ENCODE measurements around the gene CDK14. TPM values are rescaled to one million over a fixed set of nuclear protein-coding genes. Genes with fewer than 3 reads are reported as not detected.

CDK14 gene
- total RNA-seq, 1 experiment from 2014 or later = 57.9 TPM

DNA sequence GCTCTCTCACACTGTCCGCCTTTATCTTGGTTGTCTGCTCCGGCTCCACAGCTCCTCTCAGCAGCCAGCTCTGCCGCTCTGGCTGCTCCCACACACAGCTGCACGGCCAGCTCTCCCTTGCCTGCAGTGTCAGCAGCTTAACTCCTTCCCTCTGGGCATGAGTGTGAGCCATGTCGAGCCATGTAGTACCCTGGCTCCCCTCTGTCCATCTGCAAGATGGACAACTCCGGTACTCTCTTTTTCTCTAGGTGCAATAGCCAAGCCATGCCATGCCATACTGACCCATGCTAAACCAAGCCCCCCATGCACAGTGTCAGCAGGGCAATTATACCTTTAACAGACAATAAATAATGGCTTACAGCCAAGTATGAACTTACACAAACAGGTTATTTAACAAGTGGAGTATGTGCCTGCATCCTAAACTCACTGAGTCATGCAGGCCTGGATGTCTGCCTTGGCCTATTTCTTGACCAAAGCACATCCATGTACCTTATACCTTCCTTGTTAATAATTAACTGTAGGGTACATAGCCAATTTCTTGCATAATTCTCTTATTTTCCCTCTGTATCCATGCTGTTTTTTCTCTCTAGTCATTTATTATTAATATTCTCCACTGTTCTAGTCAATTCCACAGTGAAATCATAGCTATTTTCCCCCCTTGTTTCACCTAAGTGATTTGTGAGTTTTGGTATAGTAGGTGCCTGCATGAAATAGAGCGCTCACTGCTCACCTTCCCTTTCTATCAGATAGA, 170.9 kb downstream of the CDK14 start (continued):
- TF ChIP-seq, protein P1, sequence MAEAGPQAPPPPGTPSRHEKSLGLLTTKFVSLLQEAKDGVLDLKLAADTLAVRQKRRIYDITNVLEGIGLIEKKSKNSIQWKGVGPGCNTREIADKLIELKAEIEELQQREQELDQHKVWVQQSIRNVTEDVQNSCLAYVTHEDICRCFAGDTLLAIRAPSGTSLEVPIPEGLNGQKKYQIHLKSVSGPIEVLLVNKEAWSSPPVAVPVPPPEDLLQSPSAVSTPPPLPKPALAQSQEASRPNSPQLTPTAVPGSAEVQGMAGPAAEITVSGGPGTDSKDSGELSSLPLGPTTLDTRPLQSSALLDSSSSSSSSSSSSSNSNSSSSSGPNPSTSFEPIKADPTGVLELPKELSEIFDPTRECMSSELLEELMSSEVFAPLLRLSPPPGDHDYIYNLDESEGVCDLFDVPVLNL (CRISPR knock-in tag; IDR thresholded peaks at IDR 0.05; ENCODE audit: borderline replicate concordance, low read depth) = no peak
- no peak for TF ChIP-seq CREB1 (CRISPR knock-in tag; IDR thresholded peaks at IDR 0.05)
- no peak for TF ChIP-seq ZNF671 (CRISPR knock-in tag; IDR thresholded peaks at IDR 0.05)
- TF ChIP-seq FOXP1 (CRISPR knock-in tag; IDR thresholded peaks at IDR 0.05; ENCODE audit: borderline replicate concordance) = no peak
- no peak for TF ChIP-seq NFYB (CRISPR knock-in tag; conservative IDR thresholded peaks at IDR 0.05; ENCODE audit: low read depth)
- TF ChIP-seq CREM (CRISPR knock-in tag; IDR thresholded peaks at IDR 0.05) = no peak
- TF ChIP-seq, protein P2, sequence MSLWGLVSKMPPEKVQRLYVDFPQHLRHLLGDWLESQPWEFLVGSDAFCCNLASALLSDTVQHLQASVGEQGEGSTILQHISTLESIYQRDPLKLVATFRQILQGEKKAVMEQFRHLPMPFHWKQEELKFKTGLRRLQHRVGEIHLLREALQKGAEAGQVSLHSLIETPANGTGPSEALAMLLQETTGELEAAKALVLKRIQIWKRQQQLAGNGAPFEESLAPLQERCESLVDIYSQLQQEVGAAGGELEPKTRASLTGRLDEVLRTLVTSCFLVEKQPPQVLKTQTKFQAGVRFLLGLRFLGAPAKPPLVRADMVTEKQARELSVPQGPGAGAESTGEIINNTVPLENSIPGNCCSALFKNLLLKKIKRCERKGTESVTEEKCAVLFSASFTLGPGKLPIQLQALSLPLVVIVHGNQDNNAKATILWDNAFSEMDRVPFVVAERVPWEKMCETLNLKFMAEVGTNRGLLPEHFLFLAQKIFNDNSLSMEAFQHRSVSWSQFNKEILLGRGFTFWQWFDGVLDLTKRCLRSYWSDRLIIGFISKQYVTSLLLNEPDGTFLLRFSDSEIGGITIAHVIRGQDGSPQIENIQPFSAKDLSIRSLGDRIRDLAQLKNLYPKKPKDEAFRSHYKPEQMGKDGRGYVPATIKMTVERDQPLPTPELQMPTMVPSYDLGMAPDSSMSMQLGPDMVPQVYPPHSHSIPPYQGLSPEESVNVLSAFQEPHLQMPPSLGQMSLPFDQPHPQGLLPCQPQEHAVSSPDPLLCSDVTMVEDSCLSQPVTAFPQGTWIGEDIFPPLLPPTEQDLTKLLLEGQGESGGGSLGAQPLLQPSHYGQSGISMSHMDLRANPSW (CRISPR knock-in tag; conservative IDR thresholded peaks at IDR 0.05; ENCODE audit: low read depth) = no peak
- no peak for TF ChIP-seq TEAD1 (CRISPR knock-in tag; IDR thresholded peaks at IDR 0.05)
- TF ChIP-seq, protein P3, sequence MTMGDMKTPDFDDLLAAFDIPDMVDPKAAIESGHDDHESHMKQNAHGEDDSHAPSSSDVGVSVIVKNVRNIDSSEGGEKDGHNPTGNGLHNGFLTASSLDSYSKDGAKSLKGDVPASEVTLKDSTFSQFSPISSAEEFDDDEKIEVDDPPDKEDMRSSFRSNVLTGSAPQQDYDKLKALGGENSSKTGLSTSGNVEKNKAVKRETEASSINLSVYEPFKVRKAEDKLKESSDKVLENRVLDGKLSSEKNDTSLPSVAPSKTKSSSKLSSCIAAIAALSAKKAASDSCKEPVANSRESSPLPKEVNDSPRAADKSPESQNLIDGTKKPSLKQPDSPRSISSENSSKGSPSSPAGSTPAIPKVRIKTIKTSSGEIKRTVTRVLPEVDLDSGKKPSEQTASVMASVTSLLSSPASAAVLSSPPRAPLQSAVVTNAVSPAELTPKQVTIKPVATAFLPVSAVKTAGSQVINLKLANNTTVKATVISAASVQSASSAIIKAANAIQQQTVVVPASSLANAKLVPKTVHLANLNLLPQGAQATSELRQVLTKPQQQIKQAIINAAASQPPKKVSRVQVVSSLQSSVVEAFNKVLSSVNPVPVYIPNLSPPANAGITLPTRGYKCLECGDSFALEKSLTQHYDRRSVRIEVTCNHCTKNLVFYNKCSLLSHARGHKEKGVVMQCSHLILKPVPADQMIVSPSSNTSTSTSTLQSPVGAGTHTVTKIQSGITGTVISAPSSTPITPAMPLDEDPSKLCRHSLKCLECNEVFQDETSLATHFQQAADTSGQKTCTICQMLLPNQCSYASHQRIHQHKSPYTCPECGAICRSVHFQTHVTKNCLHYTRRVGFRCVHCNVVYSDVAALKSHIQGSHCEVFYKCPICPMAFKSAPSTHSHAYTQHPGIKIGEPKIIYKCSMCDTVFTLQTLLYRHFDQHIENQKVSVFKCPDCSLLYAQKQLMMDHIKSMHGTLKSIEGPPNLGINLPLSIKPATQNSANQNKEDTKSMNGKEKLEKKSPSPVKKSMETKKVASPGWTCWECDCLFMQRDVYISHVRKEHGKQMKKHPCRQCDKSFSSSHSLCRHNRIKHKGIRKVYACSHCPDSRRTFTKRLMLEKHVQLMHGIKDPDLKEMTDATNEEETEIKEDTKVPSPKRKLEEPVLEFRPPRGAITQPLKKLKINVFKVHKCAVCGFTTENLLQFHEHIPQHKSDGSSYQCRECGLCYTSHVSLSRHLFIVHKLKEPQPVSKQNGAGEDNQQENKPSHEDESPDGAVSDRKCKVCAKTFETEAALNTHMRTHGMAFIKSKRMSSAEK (CRISPR knock-in tag; IDR thresholded peaks at IDR 0.05; ENCODE audit: borderline replicate concordance) = no peak

DNA sequence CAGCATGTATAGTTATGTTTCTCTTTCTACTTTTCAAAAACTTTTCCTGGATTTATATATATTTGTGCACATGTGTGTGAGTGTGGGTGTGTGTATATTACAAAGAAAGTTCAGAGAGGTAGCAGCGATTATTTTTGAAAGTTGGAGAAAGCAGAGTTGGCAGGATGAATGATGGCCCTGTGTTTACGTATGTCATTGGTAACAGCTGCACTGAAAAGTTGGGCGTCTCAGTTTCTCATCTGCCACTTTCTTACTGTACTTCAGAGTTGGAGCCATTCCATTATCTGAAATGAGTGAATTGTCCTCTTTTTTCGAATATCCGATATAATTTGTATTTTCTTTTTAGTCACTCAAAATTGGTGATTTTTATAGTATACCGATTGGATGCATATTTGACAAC, 172.2 kb downstream of the CDK14 start:
- peaks cover 30% of the 10 kb centered on the region for H3K4me1 Mint-ChIP-seq
- CTCF ChIA-PET = no interaction called here

More for the DNA sequence above, 172.2 kb downstream of the CDK14 start:
- Mint-ChIP-seq H3K36me3 (no peaks in the 10 kb centered on the region), H3K27ac (no peak overlapping the region), H3K4me3 (no peak overlapping the region), H3K27me3 (ENCODE audit: low read depth) (no peaks in the 10 kb centered on the region), H3K9me3 (no peaks in the 10 kb centered on the region)
- TF ChIP-seq MXD4 (CRISPR knock-in tag; IDR thresholded peaks at IDR 0.05; ENCODE audit: borderline replicate concordance) = no peak
- no peak for TF ChIP-seq HMGA2 (CRISPR knock-in tag; IDR thresholded peaks at IDR 0.05)
- no peak for TF ChIP-seq ZNF317 (CRISPR knock-in tag; IDR thresholded peaks at IDR 0.05; ENCODE audit: borderline replicate concordance, low read depth)
- TF ChIP-seq, protein P4, sequence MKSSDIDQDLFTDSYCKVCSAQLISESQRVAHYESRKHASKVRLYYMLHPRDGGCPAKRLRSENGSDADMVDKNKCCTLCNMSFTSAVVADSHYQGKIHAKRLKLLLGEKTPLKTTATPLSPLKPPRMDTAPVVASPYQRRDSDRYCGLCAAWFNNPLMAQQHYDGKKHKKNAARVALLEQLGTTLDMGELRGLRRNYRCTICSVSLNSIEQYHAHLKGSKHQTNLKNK (CRISPR knock-in tag; IDR thresholded peaks at IDR 0.05) = no peak
- TF ChIP-seq, protein P5, sequence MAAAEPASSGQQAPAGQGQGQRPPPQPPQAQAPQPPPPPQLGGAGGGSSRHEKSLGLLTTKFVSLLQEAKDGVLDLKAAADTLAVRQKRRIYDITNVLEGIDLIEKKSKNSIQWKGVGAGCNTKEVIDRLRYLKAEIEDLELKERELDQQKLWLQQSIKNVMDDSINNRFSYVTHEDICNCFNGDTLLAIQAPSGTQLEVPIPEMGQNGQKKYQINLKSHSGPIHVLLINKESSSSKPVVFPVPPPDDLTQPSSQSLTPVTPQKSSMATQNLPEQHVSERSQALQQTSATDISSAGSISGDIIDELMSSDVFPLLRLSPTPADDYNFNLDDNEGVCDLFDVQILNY (CRISPR knock-in tag; IDR thresholded peaks at IDR 0.05) = no peak
- TF ChIP-seq JAZF1 (CRISPR knock-in tag; IDR thresholded peaks at IDR 0.05) = no peak
- no peak for TF ChIP-seq ATF1 (CRISPR knock-in tag; IDR thresholded peaks at IDR 0.05)
- TF ChIP-seq, protein P6, sequence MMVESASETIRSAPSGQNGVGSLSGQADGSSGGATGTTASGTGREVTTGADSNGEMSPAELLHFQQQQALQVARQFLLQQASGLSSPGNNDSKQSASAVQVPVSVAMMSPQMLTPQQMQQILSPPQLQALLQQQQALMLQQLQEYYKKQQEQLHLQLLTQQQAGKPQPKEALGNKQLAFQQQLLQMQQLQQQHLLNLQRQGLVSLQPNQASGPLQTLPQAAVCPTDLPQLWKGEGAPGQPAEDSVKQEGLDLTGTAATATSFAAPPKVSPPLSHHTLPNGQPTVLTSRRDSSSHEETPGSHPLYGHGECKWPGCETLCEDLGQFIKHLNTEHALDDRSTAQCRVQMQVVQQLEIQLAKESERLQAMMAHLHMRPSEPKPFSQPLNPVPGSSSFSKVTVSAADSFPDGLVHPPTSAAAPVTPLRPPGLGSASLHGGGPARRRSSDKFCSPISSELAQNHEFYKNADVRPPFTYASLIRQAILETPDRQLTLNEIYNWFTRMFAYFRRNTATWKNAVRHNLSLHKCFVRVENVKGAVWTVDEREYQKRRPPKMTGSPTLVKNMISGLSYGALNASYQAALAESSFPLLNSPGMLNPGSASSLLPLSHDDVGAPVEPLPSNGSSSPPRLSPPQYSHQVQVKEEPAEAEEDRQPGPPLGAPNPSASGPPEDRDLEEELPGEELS (CRISPR knock-in tag; IDR thresholded peaks at IDR 0.05) = no peak
- TF ChIP-seq SMAD4 (CRISPR knock-in tag; IDR thresholded peaks at IDR 0.05) = no peak
- TF ChIP-seq, protein P7, sequence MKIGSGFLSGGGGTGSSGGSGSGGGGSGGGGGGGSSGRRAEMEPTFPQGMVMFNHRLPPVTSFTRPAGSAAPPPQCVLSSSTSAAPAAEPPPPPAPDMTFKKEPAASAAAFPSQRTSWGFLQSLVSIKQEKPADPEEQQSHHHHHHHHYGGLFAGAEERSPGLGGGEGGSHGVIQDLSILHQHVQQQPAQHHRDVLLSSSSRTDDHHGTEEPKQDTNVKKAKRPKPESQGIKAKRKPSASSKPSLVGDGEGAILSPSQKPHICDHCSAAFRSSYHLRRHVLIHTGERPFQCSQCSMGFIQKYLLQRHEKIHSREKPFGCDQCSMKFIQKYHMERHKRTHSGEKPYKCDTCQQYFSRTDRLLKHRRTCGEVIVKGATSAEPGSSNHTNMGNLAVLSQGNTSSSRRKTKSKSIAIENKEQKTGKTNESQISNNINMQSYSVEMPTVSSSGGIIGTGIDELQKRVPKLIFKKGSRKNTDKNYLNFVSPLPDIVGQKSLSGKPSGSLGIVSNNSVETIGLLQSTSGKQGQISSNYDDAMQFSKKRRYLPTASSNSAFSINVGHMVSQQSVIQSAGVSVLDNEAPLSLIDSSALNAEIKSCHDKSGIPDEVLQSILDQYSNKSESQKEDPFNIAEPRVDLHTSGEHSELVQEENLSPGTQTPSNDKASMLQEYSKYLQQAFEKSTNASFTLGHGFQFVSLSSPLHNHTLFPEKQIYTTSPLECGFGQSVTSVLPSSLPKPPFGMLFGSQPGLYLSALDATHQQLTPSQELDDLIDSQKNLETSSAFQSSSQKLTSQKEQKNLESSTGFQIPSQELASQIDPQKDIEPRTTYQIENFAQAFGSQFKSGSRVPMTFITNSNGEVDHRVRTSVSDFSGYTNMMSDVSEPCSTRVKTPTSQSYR (CRISPR knock-in tag; IDR thresholded peaks at IDR 0.05) = no peak
- DNase-seq (ENCODE audit: low spot score) (no peak), ATAC-seq (no peak)
- POLR2A ChIA-PET = no interaction called here
